ENCODE data around the gene TULP4.

DNA sequence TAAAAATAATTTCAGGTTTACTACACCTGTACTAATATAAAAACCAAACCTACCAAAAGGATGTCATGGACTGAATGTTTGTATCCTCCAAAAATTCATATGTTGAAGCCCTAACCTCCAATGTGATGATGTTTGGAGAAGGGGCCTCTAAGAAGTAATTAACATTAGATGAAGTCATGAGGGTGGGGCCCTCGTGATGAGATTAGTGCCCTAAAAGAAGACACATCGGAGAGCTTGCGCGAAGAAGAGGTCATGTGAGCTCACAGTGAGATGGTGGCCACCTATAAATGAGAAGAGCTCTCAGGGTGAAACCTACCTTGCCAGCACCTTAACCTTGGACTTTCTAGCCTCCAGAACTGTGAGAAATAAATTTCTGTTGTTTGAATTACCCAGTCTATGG, 20.8 kb downstream of the TULP4 start:
- TF ChIP-seq, protein P1, sequence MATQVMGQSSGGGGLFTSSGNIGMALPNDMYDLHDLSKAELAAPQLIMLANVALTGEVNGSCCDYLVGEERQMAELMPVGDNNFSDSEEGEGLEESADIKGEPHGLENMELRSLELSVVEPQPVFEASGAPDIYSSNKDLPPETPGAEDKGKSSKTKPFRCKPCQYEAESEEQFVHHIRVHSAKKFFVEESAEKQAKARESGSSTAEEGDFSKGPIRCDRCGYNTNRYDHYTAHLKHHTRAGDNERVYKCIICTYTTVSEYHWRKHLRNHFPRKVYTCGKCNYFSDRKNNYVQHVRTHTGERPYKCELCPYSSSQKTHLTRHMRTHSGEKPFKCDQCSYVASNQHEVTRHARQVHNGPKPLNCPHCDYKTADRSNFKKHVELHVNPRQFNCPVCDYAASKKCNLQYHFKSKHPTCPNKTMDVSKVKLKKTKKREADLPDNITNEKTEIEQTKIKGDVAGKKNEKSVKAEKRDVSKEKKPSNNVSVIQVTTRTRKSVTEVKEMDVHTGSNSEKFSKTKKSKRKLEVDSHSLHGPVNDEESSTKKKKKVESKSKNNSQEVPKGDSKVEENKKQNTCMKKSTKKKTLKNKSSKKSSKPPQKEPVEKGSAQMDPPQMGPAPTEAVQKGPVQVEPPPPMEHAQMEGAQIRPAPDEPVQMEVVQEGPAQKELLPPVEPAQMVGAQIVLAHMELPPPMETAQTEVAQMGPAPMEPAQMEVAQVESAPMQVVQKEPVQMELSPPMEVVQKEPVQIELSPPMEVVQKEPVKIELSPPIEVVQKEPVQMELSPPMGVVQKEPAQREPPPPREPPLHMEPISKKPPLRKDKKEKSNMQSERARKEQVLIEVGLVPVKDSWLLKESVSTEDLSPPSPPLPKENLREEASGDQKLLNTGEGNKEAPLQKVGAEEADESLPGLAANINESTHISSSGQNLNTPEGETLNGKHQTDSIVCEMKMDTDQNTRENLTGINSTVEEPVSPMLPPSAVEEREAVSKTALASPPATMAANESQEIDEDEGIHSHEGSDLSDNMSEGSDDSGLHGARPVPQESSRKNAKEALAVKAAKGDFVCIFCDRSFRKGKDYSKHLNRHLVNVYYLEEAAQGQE (IDR thresholded peaks at IDR 0.05; ENCODE audit: low read depth): no peak
- TF ChIP-seq, protein P2, sequence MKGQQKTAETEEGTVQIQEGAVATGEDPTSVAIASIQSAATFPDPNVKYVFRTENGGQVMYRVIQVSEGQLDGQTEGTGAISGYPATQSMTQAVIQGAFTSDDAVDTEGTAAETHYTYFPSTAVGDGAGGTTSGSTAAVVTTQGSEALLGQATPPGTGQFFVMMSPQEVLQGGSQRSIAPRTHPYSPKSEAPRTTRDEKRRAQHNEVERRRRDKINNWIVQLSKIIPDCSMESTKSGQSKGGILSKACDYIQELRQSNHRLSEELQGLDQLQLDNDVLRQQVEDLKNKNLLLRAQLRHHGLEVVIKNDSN (IDR thresholded peaks at IDR 0.05): no peak
- TF ChIP-seq ZBTB7A (IDR thresholded peaks at IDR 0.05; ENCODE audit: low read depth) (no peak), TAF1 (IDR thresholded peaks at IDR 0.05; ENCODE audit: low read depth) (no peak), NFIC (IDR thresholded peaks at IDR 0.05) (no peak), EP300 (IDR thresholded peaks at IDR 0.05; ENCODE audit: borderline replicate concordance) (no peak), RAD21 (IDR thresholded peaks at IDR 0.05; ENCODE audit: low read depth) (no peak), FOXM1 (IDR thresholded peaks at IDR 0.05; ENCODE audit: borderline replicate concordance, low read depth) (no peak), EGR1 (IDR thresholded peaks at IDR 0.05) (no peak), CREB1 (IDR thresholded peaks at IDR 0.05; ENCODE audit: low read depth) (no peak)
- TF ChIP-seq, protein P3, sequence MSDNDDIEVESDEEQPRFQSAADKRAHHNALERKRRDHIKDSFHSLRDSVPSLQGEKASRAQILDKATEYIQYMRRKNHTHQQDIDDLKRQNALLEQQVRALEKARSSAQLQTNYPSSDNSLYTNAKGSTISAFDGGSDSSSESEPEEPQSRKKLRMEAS (IDR thresholded peaks at IDR 0.05): no peak
